Activated naive CD4-positive, alpha-beta T cell treated with anti-CD3 and anti-CD28 coated beads, Interleukin-2, amount 50 U/mL, for 72 hours (primary cell): ENCODE data around the gene LANCL2. TPM values are rescaled to one million over a fixed set of nuclear protein-coding genes. Genes with fewer than 3 reads are reported as not detected.

Source experiments
- ATAC-seq, 2 donors: fragments of 150-1000 bp; cut with Tn5 transposase; 2 replicates each; pipeline ENCODE4 v1.10.0; 2021; ENCODE audit warnings: mild to moderate bottlenecking in 2 of 2, moderate library complexity in 2 of 2
- DNase-seq, 2 donors: peaks; one replicate each; pipeline ENCODE4 v3.0.0; 2021 to 2022; ENCODE audit warnings: low spot score in 2 of 2
- H3K27ac Mint-ChIP-seq, 2 donors: one replicate each; pipeline ENCODE4 v1.8.0; 2022; ENCODE audit warnings: mild to moderate bottlenecking in 2 of 2, mixed read lengths in 2 of 2
- H3K36me3 Mint-ChIP-seq, 2 donors: one replicate each; pipeline ENCODE4 v1.8.0; 2022; ENCODE audit warnings: mixed read lengths in 2 of 2
- H3K9me3 Mint-ChIP-seq, 2 donors: one replicate each; pipeline ENCODE4 v1.8.0; 2022; ENCODE audit warnings: mixed read lengths in 2 of 2
- total RNA-seq, 2 donors: library from RNA; stranded (reverse); gene quantifications; one replicate each; pipeline ENCODE4 v1.2.3, GENCODE V29; 2022

LANCL2 gene
- total RNA-seq, 2 donors from 2014 or later: 5.4 to 11.7 TPM

GRCh38 chr7:55481155-55481554, 116.0 kb downstream of the LANCL2 start:
- H3K36me3 Mint-ChIP-seq: peaks cover 11 to 47% of the 10 kb centered on the region in 2 donors
- H3K27ac Mint-ChIP-seq: peak overlapping the region; percentile 12 to 78
- no peaks in the 10 kb centered on the region for H3K9me3 Mint-ChIP-seq
- peak in 1 of 2 donors; percentile 18 for ATAC-seq
- no peak for DNase-seq

- H3K9me3 Mint-ChIP-seq: no peaks in the 10 kb centered on the region
- H3K27ac Mint-ChIP-seq: peak overlapping the region; percentile 59 to 84
- DNase-seq: no peak
- ATAC-seq: no peak
- H3K36me3 Mint-ChIP-seq: peaks cover 11 to 54% of the 10 kb centered on the region in 2 donors
Measured at GRCh38 chr7:55483046-55483445, 117.9 kb downstream of the LANCL2 start.

Other genes with a start within 250 kb of the LANCL2 start
- 100 to 1,000 TPM in 1 of 2 donors, 10 to 100 TPM in 1; 52.0 to 124 TPM for gene VOPP1, start 207.2 kb downstream of the LANCL2 start, total RNA-seq